ENCODE data around the gene PRKAG3. TPM values are rescaled to one million over a fixed set of nuclear protein-coding genes. Genes with fewer than 3 reads are reported as not detected.

Gene PRKAG3
- total and polyA plus RNA-seq, 8 donors = 0.08 TPM; not detected in 7

DNA sequence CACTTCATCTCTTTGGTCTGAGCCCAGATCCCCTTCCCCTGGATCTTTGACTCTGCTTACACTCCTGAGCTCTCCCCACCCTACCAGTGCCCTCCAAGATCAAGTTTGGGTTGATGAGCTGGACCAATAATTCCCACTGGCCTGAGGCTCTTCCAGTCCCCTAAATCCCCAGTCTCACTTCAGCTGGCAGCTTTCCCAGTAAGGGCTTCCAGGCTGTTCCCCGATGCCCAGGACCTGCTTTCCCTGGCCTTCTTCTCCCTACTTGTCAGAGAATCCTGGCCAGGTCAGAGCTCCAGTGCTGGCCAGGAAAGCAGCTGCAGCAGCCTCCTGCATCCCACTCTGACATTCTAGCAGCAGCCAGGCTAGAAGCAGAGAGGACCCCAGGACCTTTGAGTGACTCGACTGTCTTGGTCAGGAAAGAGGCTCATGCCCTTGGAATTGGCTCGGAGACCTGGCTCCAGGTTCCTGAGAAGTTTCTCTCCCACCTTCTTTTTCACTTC, 31.5 kb upstream of the PRKAG3 start:
- Histone ChIP-seq H3K27ac (no peak overlapping the region), H3K4me3 (no peak overlapping the region), H3K27me3 (peaks cover 48 to 98% of the 10 kb centered on the region in 2 donors), H3K4me1 (peaks cover 9 to 20% of the 10 kb centered on the region in 2 donors), H3K36me3 (no peaks in the 10 kb centered on the region), H3K9me3 (no peaks in the 10 kb centered on the region)
- intact Hi-C loops (cut with DNase I) = no loop called here
- TF ChIP-seq, protein P1, sequence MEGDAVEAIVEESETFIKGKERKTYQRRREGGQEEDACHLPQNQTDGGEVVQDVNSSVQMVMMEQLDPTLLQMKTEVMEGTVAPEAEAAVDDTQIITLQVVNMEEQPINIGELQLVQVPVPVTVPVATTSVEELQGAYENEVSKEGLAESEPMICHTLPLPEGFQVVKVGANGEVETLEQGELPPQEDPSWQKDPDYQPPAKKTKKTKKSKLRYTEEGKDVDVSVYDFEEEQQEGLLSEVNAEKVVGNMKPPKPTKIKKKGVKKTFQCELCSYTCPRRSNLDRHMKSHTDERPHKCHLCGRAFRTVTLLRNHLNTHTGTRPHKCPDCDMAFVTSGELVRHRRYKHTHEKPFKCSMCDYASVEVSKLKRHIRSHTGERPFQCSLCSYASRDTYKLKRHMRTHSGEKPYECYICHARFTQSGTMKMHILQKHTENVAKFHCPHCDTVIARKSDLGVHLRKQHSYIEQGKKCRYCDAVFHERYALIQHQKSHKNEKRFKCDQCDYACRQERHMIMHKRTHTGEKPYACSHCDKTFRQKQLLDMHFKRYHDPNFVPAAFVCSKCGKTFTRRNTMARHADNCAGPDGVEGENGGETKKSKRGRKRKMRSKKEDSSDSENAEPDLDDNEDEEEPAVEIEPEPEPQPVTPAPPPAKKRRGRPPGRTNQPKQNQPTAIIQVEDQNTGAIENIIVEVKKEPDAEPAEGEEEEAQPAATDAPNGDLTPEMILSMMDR (IDR thresholded peaks at IDR 0.05) = no peak
- ATAC-seq = no peak
- DNase-seq = no peak

DNA sequence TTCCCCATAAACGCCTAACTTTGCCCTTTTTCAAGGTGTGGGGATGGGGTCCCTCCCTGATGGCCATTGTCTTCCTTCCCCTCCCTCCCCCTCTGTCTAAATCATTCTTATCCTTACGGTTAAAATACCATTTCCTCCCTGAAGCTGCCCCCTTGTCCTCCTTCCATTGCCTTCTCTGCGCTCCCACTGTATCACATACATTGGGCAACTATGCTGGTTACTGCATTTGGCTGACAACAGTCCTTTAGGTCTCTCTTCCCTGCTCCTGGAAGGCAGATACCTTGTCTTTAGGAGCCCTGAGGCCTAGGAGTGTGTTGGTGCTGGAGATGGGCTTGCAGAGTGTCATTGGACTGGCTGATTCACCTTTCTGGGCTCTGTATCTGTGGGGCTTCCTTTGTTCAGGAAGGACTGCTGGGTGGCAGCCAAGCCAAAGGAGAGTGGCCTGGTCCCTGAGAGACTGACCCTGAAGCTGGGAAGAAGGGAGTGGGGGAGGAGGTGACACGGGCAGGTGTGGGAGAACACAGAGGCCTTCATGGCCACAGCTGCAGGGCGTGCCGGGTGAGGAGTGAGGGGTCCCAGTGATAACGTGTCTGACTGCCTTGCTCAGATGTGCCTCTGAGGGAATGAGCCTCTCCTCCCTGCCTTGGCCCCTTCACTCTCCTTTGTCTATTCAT, 30.2 kb upstream of the PRKAG3 start:
- TF ChIP-seq, protein P1 (IDR thresholded peaks at IDR 0.05) = no peak
- H3K27me3 ChIP-seq = peaks cover 53 to 99% of the 10 kb centered on the region in 2 donors
- peaks cover 9 to 20% of the 10 kb centered on the region in 2 donors for H3K4me1 ChIP-seq
- no peak for ATAC-seq
- intact Hi-C loops (cut with DNase I) = no loop called here
- H3K27ac ChIP-seq = no peak overlapping the region
- H3K9me3 ChIP-seq = no peaks in the 10 kb centered on the region
- H3K36me3 ChIP-seq = no peaks in the 10 kb centered on the region
- peak in 1 of 4 donors; percentile 13 for DNase-seq
- no peak overlapping the region for H3K4me3 ChIP-seq

DNA sequence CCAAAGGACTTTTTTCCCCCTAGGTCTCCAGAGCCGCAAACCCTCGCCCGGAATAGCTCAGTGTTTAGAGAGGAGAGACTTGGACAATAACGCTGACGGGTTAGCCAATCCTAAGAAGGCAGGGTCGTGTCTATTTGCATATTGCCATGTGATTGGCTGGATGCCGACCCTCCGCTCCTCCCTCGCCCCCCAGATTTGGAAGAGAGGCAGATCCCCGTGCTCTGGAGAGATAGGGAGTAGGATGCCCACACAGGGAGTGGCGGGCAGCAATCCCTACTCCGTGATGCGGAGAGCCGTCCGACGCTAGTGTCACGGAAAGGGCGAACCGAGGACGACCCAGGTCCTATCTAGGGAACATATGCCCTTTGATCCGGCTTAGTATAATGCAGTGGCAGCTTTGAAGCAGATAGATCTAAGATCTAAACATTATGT, 29.4 kb upstream of the PRKAG3 start:
- Histone ChIP-seq H3K9me3 (no peaks in the 10 kb centered on the region), H3K4me1 (peaks cover 9 to 20% of the 10 kb centered on the region in 2 donors), H3K4me3 (no peak overlapping the region), H3K27ac (no peak overlapping the region), H3K27me3 (peaks cover 53 to 98% of the 10 kb centered on the region in 2 donors), H3K36me3 (no peaks in the 10 kb centered on the region)
- intact Hi-C loops (cut with DNase I) = no loop called here
- TF ChIP-seq, protein P1 (IDR thresholded peaks at IDR 0.05) = no peak
- ATAC-seq (peak; percentile 44), DNase-seq (peak in 3 of 4 donors; percentile 8 to 82 (median 54))

DNA sequence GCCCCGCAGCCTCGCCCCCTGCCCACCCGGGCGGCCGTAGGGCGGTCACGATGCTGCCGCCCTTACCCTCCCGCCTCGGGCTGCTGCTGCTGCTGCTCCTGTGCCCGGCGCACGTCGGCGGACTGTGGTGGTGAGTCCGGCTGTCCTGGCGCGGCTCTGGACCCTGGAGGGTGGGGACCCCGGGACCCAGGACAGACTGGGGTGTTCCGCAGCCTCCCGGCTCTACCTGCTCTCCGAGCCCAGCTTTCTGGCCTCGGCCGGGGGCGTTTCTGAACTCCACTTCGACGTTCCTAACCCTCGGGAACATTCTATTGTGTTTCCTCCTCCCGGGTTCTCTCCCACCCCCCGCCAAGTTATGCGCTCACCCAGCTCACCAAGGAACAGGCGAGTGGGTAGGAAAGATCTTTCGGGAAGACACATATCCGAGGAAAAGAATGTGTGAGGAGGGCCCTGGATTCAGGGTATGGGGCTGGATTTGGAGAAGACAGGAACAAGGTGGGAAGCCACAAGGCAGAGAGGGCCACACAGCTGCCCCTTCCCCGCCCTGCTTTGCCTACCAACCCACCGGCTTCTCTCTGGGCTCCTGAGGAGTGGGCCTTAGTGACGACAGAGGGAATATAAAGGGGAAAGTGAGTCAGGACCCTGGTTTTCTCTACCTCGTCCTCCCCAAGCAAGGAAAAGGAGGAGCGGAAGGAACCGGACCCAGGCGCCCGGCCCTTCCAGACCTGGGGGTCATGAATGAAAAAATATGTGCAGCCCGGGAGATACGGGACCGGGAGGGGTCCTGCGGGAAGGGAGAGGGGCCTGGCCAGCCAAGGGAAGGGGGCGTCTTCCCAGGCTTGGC, 28.6 kb upstream of the PRKAG3 start:
- Histone ChIP-seq H3K27me3 (peaks cover 57 to 99% of the 10 kb centered on the region in 2 donors), H3K27ac (no peak overlapping the region), H3K9me3 (no peaks in the 10 kb centered on the region), H3K4me3 (peak overlapping the region in 1 of 2 donors; percentile 18), H3K36me3 (no peaks in the 10 kb centered on the region), H3K4me1 (peaks cover 9 to 20% of the 10 kb centered on the region in 2 donors)
- ATAC-seq (no peak), DNase-seq (no peak)
- intact Hi-C loops (cut with DNase I) = no loop called here
- TF ChIP-seq, protein P1 (IDR thresholded peaks at IDR 0.05) = no peak

DNA sequence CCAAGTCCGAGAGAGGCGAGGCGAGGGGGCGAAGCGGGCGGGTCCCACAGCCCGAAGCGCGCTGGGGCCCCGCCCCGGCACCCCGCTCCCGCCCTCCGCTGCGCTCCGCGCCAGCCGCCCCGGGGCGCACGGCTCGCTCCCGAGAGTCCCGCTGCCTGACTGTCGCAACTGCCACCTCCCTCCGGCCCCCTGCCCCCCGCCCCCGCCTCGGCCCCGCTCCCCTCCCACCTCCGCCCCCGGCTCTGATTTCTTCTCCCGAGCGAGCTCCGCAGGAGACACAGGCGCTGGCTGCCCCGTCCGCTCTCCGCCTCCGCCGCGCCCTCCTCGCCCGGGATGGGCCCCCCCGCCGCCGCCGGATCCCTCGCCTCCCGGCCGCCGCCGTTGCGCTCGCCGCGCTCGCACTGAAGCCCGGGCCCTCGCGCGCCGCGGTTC, 28.0 kb upstream of the PRKAG3 start, which contains the start of gene WNT6:
TSS of gene WNT6 (plus strand) at position 250 of the 432 bp plus-strand sequence. CDS start 233 bp downstream, outside the sequence.
- DNase-seq (no peak), ATAC-seq (peak; percentile 30)
- Histone ChIP-seq H3K4me1 (peaks cover 9 to 20% of the 10 kb centered on the region in 2 donors), H3K9me3 (no peaks in the 10 kb centered on the region), H3K4me3 (peak within 1 kb of the TSS in 1 of 2 donors; percentile 18), H3K27me3 (peaks cover 57 to 99% of the 10 kb centered on the region in 2 donors), H3K36me3 (no peaks in the 10 kb centered on the region), H3K27ac (no peak within 1 kb of the TSS)
- intact Hi-C loops (cut with DNase I) = no loop called here
- TF ChIP-seq, protein P1 (IDR thresholded peaks at IDR 0.05) = no peak

Measured in left lung (tissue), 10 donors.